ENCODE results near the gene LRIF1.
"Not testable (repeated sequence)": the region's sequence is repeated elsewhere in the genome, so short reads cannot be mapped to it uniquely, and the experiment has no call there.

DNA sequence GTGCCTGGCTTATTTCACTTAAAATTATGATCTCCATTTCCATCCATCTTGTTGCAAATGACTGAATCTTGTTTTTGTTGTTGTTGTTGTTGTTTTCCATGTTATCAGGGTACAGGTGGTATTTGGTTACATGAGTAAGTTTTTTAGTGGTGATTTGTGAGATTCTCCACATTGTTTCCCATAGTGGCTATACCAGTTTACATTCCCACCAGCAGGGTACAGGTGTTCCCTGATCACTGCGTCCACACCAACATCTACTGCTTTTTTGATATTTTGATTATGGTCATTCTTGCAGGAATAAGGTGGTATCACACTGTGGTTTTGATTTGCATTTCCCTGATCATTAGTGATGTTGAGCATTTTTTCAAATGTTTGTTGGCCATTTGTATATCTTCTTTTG is 27.6 kb upstream of the LRIF1 start:
- TF ChIP-seq CTCF (optimal IDR thresholded peaks at IDR 0.05 in 1 of 3, IDR thresholded peaks at IDR 0.05 in 1 of 3, conservative IDR thresholded peaks at IDR 0.05 in 1 of 3; ENCODE audit: extremely low read depth in 1 of 3, insufficient read depth in 2 of 3, low read length in 3 of 3): peak in 1 of 3 experiments; percentile 7
- TF ChIP-seq EZH2 (IDR thresholded peaks at IDR 0.05; ENCODE audit: low read length): not testable (repeated sequence)
